H1 (cell line): ENCODE measurements around the gene CHST13. TPM values are rescaled to one million over a fixed set of nuclear protein-coding genes. Genes with fewer than 3 reads are reported as not detected.

Source experiments
- CHD7 ChIP-seq: fragments of 300-600 bp; sonication (generic); IDR thresholded peaks from 2 replicates; pipeline ENCODE4 v1.7.1; 2012; ENCODE audit warnings: low read length, moderate library complexity, mild to moderate bottlenecking, inconsistent platforms; ENCODE audit not compliant: insufficient replicate concordance
- E2F6 ChIP-seq: IDR thresholded peaks from 2 replicates; pipeline ENCODE4 v1.6.1; 2012; ENCODE audit warnings: inconsistent platforms
- polyA plus RNA-seq, 7 experiments: library from polyadenylated mRNA; depleted of rRNA in 3 of 7; stranded (reverse) in 5 of 7; unstranded in 2 of 7; fragments of >200 nt in 5 of 7; fragments of 200-250 nt in 2 of 7; gene quantifications; 1 replicate in 5 of 7; 2 replicates in 1 of 7; 4 replicates in 1 of 7; pipeline versions ENCODE4 v1.2.1 to v1.2.3, GENCODE V29; 2011 to 2013; ENCODE audit warnings: missing spikeins in 2 of 7, mixed read lengths in 2 of 7
- total RNA-seq: library from RNA; stranded (reverse); fragmentation: NEBNext Ultra II Directional; extraction: Animal tissue kit (Norgen Biotek cat#: 25700); gene quantifications from 2 replicates; pipeline ENCODE4 v1.2.1, GENCODE V29; 2021

The CHST13 gene
- total and polyA plus RNA-seq, 2 of the 8 experiments (the other 6 are each of a cell fraction or from before 2014, with no cell fraction given): 5.4 to 11.7 TPM

- TF ChIP-seq E2F6 (no peak), CHD7 (no peak)
- TF ChIP-seq, all 59 proteins: peak for 0
Observed at GRCh38 chr3:126519506-126520455, 4.2 kb upstream of the CHST13 start (continued).
